ENCODE results near the gene ACSM3. TPM values are rescaled to one million over a fixed set of nuclear protein-coding genes. Genes with fewer than 3 reads are reported as not detected.
"Not testable (repeated sequence)": the region's sequence is repeated elsewhere in the genome, so short reads cannot be mapped to it uniquely, and the experiment has no call there.

Gene ACSM3
- total RNA-seq, 1 experiment from 2014 or later: 1.6 TPM

DNA sequence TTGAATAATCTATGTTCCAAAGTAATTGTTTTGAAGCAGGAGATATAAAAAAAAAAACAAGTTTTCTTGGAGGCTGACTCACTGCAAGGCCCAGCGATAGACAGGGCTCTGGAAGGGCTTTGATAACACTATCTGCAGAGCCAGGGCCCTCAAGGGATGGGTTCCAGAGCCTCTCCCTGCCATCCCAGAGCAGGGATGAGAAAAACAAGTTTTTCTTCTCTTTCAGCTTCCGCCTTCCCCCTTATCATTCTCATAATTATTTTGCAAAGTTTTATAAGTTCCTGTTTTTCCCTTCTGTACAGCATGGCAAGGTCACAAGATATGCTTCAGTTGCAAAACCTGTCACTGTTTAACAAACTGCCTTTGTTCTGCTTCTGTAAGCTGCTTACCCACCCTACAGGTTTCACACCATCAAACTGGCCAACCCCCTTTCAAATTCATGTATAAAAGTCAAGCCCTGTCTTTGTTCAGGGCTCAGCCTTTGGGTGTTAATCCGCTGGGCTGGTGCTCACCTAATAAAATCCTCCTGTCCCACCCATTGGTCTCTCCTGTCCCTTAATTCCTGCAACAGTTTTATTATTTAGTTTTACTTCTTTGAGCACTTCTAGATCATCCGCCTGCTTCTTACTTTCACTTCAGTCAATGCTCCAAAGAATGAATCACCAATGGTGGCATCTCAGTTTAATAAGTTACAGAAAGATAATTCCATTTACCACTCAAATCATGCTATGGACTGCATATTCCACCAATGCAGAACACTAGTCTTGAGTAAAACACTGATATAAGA, 16.6 kb upstream of the ACSM3 start:
- Histone ChIP-seq H3K79me2 (ENCODE audit: low read length) (no peaks in the 10 kb centered on the region), H3K36me3 (ENCODE audit: insufficient read depth, low read length) (no peaks in the 10 kb centered on the region), H3K4me1 (ENCODE audit: low read length) (no peaks in the 10 kb centered on the region), H3K9ac (ENCODE audit: low read length) (no peak overlapping the region), H3K4me2 (ENCODE audit: low read depth, low read length, poor library complexity, severe bottlenecking) (no peak overlapping the region), H3K9me2 (replicated peaks; ENCODE audit: insufficient read depth, low read length) (no peaks in the 10 kb centered on the region), H3K4me3 (ENCODE audit: low read length) (no peak overlapping the region), H4K20me1 (ENCODE audit: insufficient read depth, low read depth, low read length) (no peaks in the 10 kb centered on the region), H2AFZ (ENCODE audit: low read length) (no peak overlapping the region), H3K27ac (ENCODE audit: low read length) (no peak overlapping the region), H3K27me3 (ENCODE audit: low read length) (no peaks in the 10 kb centered on the region), H3K9me3 (ENCODE audit: low read length) (no peaks in the 10 kb centered on the region)
- no peak for DNase-seq

DNA sequence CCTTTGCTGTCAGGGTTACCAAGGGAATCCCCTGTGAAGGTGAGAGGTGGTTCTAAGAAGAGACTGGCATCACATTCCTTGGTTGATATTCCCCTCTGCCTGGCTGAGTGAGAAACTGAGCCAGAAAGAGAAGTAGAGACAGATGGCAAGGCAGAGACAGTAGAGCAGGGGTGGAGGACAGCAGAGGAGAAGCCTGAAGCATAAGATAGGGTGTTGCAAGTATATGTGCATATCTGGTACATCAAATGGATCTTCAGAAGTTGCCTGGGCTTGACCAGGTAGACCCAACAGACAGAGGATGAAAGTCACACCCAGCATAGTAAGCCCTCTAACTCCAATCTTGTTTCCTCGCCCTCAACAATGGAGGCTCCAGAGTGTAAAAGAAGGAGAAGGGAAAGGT, 14.3 kb upstream of the ACSM3 start:
- no peaks in the 10 kb centered on the region for H3K79me2 ChIP-seq (ENCODE audit: low read length)
- H3K9ac ChIP-seq (ENCODE audit: low read length): no peak overlapping the region
- no peaks in the 10 kb centered on the region for H3K9me3 ChIP-seq (ENCODE audit: low read length)
- no peak overlapping the region for H3K4me2 ChIP-seq (ENCODE audit: low read depth, low read length, poor library complexity, severe bottlenecking)
- no peak overlapping the region for H2AFZ ChIP-seq (ENCODE audit: low read length)
- DNase-seq: no peak
- H3K4me3 ChIP-seq (ENCODE audit: low read length): no peak overlapping the region
- no peaks in the 10 kb centered on the region for H3K36me3 ChIP-seq (ENCODE audit: insufficient read depth, low read length)
- no peaks in the 10 kb centered on the region for H4K20me1 ChIP-seq (ENCODE audit: insufficient read depth, low read depth, low read length)
- H3K27me3 ChIP-seq (ENCODE audit: low read length): no peaks in the 10 kb centered on the region
- no peaks in the 10 kb centered on the region for H3K4me1 ChIP-seq (ENCODE audit: low read length)
- H3K9me2 ChIP-seq (replicated peaks; ENCODE audit: insufficient read depth, low read length): no peaks in the 10 kb centered on the region
- H3K27ac ChIP-seq (ENCODE audit: low read length): no peak overlapping the region

DNA sequence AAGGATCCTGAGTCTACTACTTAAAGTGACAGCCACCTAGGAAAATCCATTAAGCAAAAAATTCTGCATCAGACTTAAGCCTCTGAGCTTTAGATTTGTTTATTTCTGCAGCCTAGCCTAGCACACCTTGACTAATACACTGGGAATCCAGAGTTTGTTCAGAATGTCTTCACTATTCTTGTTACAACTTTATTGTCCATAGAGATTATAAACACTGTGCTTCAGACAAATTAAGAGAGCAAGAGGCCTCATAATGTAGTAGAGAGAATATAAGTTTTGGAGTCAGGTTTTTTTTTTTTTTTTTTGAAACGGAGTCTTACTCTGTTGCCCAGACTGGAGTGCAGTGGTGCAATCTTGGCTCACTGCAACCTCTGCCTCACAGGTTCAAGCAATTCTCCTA, 13.3 kb upstream of the ACSM3 start:
- no peak overlapping the region for H2AFZ ChIP-seq (ENCODE audit: low read length)
- H4K20me1 ChIP-seq (ENCODE audit: insufficient read depth, low read depth, low read length): no peaks in the 10 kb centered on the region
- no peak overlapping the region for H3K4me3 ChIP-seq (ENCODE audit: low read length)
- H3K27me3 ChIP-seq (ENCODE audit: low read length): no peaks in the 10 kb centered on the region
- no peak overlapping the region for H3K27ac ChIP-seq (ENCODE audit: low read length)
- no peaks in the 10 kb centered on the region for H3K36me3 ChIP-seq (ENCODE audit: insufficient read depth, low read length)
- DNase-seq: no peak
- no peaks in the 10 kb centered on the region for H3K4me1 ChIP-seq (ENCODE audit: low read length)
- H3K9me2 ChIP-seq (replicated peaks; ENCODE audit: insufficient read depth, low read length): no peaks in the 10 kb centered on the region
- H3K4me2 ChIP-seq (ENCODE audit: low read depth, low read length, poor library complexity, severe bottlenecking): no peak overlapping the region
- H3K9ac ChIP-seq (ENCODE audit: low read length): no peak overlapping the region
- no peaks in the 10 kb centered on the region for H3K9me3 ChIP-seq (ENCODE audit: low read length)
- H3K79me2 ChIP-seq (ENCODE audit: low read length): no peaks in the 10 kb centered on the region

DNA sequence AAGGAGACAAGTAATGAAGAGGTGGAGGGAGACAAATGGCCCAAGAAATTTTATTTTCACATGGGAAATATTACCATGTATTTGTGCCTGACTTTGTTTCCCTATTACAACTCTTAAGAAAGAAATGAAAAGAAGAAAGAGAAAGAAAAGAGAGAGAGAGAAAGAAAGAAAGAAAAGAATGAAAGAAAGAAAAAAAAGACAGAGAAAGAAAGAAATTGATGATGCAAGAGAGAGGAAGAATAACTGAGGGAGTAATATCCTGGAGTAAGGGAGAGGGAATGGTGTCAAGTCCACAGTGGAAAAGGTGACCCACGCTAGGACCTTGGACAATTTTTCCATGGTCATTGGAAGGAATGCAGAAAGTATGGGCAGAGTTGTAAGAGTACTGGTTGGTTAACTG, 10.1 kb upstream of the ACSM3 start:
- H3K79me2 ChIP-seq (ENCODE audit: low read length): no peaks in the 10 kb centered on the region
- H3K27me3 ChIP-seq (ENCODE audit: low read length): no peaks in the 10 kb centered on the region
- no peak overlapping the region for H2AFZ ChIP-seq (ENCODE audit: low read length)
- no peaks in the 10 kb centered on the region for H3K9me3 ChIP-seq (ENCODE audit: low read length)
- H3K27ac ChIP-seq (ENCODE audit: low read length): no peak overlapping the region
- no peaks in the 10 kb centered on the region for H3K9me2 ChIP-seq (replicated peaks; ENCODE audit: insufficient read depth, low read length)
- no peak overlapping the region for H3K4me3 ChIP-seq (ENCODE audit: low read length)
- no peak overlapping the region for H3K4me2 ChIP-seq (ENCODE audit: low read depth, low read length, poor library complexity, severe bottlenecking)
- no peaks in the 10 kb centered on the region for H3K4me1 ChIP-seq (ENCODE audit: low read length)
- no peaks in the 10 kb centered on the region for H4K20me1 ChIP-seq (ENCODE audit: insufficient read depth, low read depth, low read length)
- H3K9ac ChIP-seq (ENCODE audit: low read length): no peak overlapping the region
- H3K36me3 ChIP-seq (ENCODE audit: insufficient read depth, low read length): no peaks in the 10 kb centered on the region
- no peak for DNase-seq

GRCh38 chr16:20755238-20755637, 8.6 kb upstream of the ACSM3 start:
- H3K27ac ChIP-seq (ENCODE audit: low read length): no peak overlapping the region
- no peaks in the 10 kb centered on the region for H3K4me1 ChIP-seq (ENCODE audit: low read length)

DNA sequence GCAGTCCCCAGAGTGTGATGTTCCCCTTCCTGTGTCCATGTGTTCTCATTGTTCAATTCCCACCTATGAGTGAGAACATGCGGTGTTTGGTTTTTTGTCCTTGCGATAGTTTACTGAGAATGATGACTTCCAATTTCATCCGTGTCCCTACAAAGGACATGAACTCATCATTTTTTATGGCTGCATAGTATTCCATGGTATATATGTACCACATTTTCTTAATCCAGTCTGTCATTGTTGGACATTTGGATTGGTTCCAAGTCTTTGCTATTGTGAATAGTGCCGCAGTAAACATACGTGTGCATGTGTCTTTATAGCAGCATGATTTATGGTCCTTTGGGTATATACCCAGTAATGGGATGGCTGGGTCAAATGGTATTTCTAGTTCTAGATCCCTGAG, 8.0 kb upstream of the ACSM3 start:
- not testable (repeated sequence) for H3K9me2 ChIP-seq (replicated peaks; ENCODE audit: insufficient read depth, low read length); H4K20me1 ChIP-seq (ENCODE audit: insufficient read depth, low read depth, low read length); H2AFZ ChIP-seq (ENCODE audit: low read length); H3K9me3 ChIP-seq (ENCODE audit: low read length); H3K9ac ChIP-seq (ENCODE audit: low read length); H3K4me3 ChIP-seq (ENCODE audit: low read length); H3K79me2 ChIP-seq (ENCODE audit: low read length); H3K27me3 ChIP-seq (ENCODE audit: low read length); H3K4me1 ChIP-seq (ENCODE audit: low read length); DNase-seq; H3K27ac ChIP-seq (ENCODE audit: low read length); H3K36me3 ChIP-seq (ENCODE audit: insufficient read depth, low read length); H3K4me2 ChIP-seq (ENCODE audit: low read depth, low read length, poor library complexity, severe bottlenecking)

More at GRCh38 chr16:20755238-20755637, 8.6 kb upstream of the ACSM3 start:
- Histone ChIP-seq H3K9me2 (replicated peaks; ENCODE audit: insufficient read depth, low read length) (no peaks in the 10 kb centered on the region), H3K4me2 (ENCODE audit: low read depth, low read length, poor library complexity, severe bottlenecking) (no peak overlapping the region), H4K20me1 (ENCODE audit: insufficient read depth, low read depth, low read length) (no peaks in the 10 kb centered on the region), H3K4me3 (ENCODE audit: low read length) (no peak overlapping the region), H3K36me3 (ENCODE audit: insufficient read depth, low read length) (no peaks in the 10 kb centered on the region), H3K9me3 (ENCODE audit: low read length) (no peaks in the 10 kb centered on the region), H3K79me2 (ENCODE audit: low read length) (no peaks in the 10 kb centered on the region), H2AFZ (ENCODE audit: low read length) (no peak overlapping the region), H3K27me3 (ENCODE audit: low read length) (no peaks in the 10 kb centered on the region), H3K9ac (ENCODE audit: low read length) (no peak overlapping the region)
- DNase-seq: no peak

GRCh38 chr16:20760346-20760745, 3.5 kb upstream of the ACSM3 start:
- DNase-seq: no peak
- Histone ChIP-seq H4K20me1 (ENCODE audit: insufficient read depth, low read depth, low read length) (no peaks in the 10 kb centered on the region), H3K4me2 (ENCODE audit: low read depth, low read length, poor library complexity, severe bottlenecking) (no peak overlapping the region), H3K9me2 (replicated peaks; ENCODE audit: insufficient read depth, low read length) (no peaks in the 10 kb centered on the region), H3K4me1 (ENCODE audit: low read length) (peaks cover 16% of the 10 kb centered on the region), H3K36me3 (ENCODE audit: insufficient read depth, low read length) (no peaks in the 10 kb centered on the region), H3K4me3 (ENCODE audit: low read length) (no peak overlapping the region), H3K79me2 (ENCODE audit: low read length) (no peaks in the 10 kb centered on the region), H2AFZ (ENCODE audit: low read length) (no peak overlapping the region), H3K9ac (ENCODE audit: low read length) (no peak overlapping the region), H3K9me3 (ENCODE audit: low read length) (no peaks in the 10 kb centered on the region), H3K27me3 (ENCODE audit: low read length) (no peaks in the 10 kb centered on the region), H3K27ac (ENCODE audit: low read length) (no peak overlapping the region)

DNA sequence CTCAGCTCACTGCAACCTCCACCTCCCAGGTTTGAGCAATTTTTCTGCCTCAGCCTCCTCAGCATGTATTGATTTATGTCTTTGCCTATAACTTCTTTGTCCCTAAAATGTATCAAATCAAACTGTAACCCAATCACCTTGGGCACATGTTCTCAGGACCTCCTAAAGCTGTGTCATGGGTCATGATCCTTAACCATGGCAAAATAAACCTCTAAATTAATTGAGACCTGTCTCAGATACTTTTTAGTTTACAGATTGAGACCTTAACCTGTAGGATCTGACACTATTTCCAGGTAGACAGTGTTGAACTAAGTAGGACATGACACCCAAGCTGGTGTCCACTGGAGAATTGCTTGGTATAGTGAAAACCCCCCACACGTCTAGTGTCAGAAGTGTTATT, 2.6 kb upstream of the ACSM3 start:
- H3K4me2 ChIP-seq (ENCODE audit: low read depth, low read length, poor library complexity, severe bottlenecking): no peak overlapping the region
- H3K9ac ChIP-seq (ENCODE audit: low read length): no peak overlapping the region
- no peak overlapping the region for H3K27ac ChIP-seq (ENCODE audit: low read length)
- H3K36me3 ChIP-seq (ENCODE audit: insufficient read depth, low read length): no peaks in the 10 kb centered on the region
- H3K27me3 ChIP-seq (ENCODE audit: low read length): no peaks in the 10 kb centered on the region
- no peak overlapping the region for H2AFZ ChIP-seq (ENCODE audit: low read length)
- H3K4me3 ChIP-seq (ENCODE audit: low read length): no peak overlapping the region
- H3K79me2 ChIP-seq (ENCODE audit: low read length): no peaks in the 10 kb centered on the region
- no peaks in the 10 kb centered on the region for H3K9me3 ChIP-seq (ENCODE audit: low read length)
- DNase-seq: no peak
- H3K4me1 ChIP-seq (ENCODE audit: low read length): peaks cover 16% of the 10 kb centered on the region
- H3K9me2 ChIP-seq (replicated peaks; ENCODE audit: insufficient read depth, low read length): no peaks in the 10 kb centered on the region
- H4K20me1 ChIP-seq (ENCODE audit: insufficient read depth, low read depth, low read length): no peaks in the 10 kb centered on the region
